Glomerular endothelial cell (primary cell): ENCODE results near the gene CFD. TPM values are rescaled to one million over a fixed set of nuclear protein-coding genes. Genes with fewer than 3 reads are reported as not detected.
"Not testable (repeated sequence)": the region's sequence is repeated elsewhere in the genome, so short reads cannot be mapped to it uniquely, and the experiment has no call there.

ENCODE experiments used
- DNase-seq: peaks from one replicate; pipeline ENCODE4 v3.0.0-alpha.2; 2011; ENCODE audit warnings: low read depth, low spot score; ENCODE audit errors: extremely low read depth
- total RNA-seq: library from RNA; depleted of rRNA; stranded (reverse); fragments of >200 nt; gene quantifications from 2 replicates; pipeline ENCODE4 v1.2.3, GENCODE V29; 2015

CFD gene
- total RNA-seq, 1 donor from 2014 or later: 1.2 TPM

GRCh38 chr19:887599-887998 lies 28.1 kb downstream of the CFD start:
- DNase-seq: no peak

- no peak for DNase-seq
Measured at GRCh38 chr19:888581-889385, 29.3 kb downstream of the CFD start.

DNA sequence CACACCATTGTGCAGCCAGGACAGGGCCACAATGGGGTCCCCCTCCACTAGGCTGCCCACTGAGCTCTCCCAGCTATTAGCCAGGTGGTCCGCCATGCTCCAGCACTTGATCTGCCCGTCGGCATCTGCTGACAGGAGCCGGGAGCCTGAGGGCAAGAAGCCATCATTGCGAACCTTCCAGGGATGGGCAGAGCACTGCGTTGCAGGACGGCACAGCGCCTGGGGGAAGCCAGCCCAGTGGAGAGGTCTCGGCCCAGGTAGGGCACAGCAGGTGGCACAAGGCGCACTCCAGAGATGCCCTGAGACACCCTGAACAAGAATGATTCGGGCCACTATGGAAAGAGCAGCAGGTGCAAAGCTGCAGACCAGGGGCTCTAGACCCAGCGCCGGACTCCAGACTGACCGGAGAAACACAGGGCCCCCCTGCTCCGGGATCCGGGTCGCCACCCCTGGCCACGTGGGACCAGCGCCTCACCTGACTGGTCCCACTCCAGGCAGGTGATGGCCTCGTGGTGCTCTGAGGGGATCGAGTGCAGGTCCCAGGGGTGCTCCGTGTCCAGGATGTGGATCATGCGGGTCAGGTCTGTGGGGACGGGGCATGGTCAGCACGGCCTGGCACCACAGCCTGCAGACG lies 30.3 kb downstream of the CFD start:
- DNase-seq: no peak

- DNase-seq: no peak
Measured at GRCh38 chr19:890831-891230, 31.4 kb downstream of the CFD start.

DNA sequence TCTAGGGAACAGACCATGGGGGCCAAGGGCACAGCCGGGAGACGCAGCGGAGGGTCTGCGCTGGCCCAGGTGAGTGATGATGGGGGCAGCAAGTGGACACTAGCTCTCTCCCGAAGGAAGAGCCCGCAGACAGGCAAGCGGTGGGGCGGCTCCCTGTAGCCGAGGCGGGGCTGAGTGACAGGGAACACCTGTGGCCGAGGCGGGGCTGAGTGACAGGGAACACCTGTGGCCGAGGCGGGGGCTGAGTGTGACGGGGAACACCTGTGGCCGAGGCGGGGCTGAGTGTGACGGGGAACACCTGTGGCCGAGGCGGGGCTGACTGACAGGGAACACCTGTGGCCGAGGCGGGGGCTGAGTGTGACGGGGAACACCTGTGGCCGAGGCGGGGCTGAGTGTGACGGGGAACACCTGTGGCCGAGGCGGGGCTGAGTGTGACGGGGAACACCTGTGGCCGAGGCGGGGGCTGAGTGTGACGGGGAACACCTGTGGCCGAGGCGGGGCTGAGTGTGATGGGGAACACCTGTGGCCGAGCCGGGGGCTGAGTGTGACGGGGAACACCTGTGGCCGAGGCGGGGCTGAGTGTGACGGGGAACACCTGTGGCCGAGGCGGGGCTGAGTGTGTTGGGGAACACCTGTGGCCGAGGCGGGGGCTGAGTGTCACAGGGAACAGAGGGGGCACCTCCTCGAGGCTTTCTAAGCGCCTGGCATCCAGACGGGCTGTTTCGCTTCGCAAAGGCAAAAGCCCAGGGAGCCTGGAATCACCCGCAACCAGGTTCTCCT lies 32.1 kb downstream of the CFD start:
- not testable (repeated sequence) for DNase-seq

GRCh38 chr19:892243-892893 lies 32.9 kb downstream of the CFD start:
- DNase-seq: no peak

GRCh38 chr19:892894-893689 lies 33.6 kb downstream of the CFD start, which contains the start of the genes MED16 and RNU6-9:
MED16 (minus strand) TSS chr19:893187; CDS start chr19:891131, 2,056 bp downstream.
RNU6-9 (plus strand) TSS chr19:893484.
- DNase-seq: peak; percentile 77

DNA sequence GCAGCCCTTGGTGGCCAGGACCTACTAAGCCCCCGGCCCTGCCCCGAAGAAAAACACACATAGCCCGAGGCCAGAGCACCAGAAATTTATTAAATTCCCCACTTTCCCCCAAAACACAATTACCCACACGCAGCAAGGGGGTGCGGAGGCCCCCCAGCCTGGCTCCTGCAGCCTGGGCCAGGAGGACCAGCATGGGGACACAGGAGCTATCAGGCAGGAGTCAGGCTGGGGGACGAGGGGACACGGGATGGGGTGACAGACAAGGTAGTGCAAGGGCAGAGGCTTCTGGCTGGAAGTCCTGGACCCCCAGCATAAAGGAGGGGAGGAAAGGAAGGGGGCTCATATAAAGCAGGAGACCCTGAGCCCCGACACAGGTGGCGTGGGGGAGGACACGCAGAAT lies 37.0 kb downstream of the CFD start:
- no peak for DNase-seq

- no peak for DNase-seq
Measured at GRCh38 chr19:896999-897398, 37.5 kb downstream of the CFD start.

- no peak for DNase-seq
Measured at GRCh38 chr19:897442-898039, 38.1 kb downstream of the CFD start.

DNA sequence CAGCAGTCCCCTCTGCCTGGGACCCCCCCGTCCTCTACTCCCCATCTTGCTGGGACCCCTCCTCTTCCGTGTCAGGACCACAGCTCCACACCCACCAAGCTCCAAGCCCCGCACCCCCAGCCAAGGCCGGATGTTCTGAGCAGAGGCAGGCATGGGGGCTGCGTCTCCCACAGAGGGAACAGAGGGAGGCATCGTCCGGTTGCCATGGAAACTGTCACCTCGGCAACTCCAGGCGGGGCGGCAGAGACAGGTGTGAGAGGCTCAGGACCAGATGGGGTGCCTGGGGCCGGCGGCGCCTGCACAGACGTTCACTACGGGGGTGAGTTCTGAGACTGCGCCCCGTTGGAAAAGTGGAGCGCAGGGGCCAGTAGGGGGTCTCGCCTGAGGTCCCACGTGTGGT lies 39.2 kb downstream of the CFD start:
- no peak for DNase-seq

- DNase-seq: no peak
Measured at GRCh38 chr19:899336-900042, 40.0 kb downstream of the CFD start.

GRCh38 chr19:900043-900301 lies 40.5 kb downstream of the CFD start:
- DNase-seq: no peak

GRCh38 chr19:900302-901111 lies 41.0 kb downstream of the CFD start:
- no peak for DNase-seq

DNA sequence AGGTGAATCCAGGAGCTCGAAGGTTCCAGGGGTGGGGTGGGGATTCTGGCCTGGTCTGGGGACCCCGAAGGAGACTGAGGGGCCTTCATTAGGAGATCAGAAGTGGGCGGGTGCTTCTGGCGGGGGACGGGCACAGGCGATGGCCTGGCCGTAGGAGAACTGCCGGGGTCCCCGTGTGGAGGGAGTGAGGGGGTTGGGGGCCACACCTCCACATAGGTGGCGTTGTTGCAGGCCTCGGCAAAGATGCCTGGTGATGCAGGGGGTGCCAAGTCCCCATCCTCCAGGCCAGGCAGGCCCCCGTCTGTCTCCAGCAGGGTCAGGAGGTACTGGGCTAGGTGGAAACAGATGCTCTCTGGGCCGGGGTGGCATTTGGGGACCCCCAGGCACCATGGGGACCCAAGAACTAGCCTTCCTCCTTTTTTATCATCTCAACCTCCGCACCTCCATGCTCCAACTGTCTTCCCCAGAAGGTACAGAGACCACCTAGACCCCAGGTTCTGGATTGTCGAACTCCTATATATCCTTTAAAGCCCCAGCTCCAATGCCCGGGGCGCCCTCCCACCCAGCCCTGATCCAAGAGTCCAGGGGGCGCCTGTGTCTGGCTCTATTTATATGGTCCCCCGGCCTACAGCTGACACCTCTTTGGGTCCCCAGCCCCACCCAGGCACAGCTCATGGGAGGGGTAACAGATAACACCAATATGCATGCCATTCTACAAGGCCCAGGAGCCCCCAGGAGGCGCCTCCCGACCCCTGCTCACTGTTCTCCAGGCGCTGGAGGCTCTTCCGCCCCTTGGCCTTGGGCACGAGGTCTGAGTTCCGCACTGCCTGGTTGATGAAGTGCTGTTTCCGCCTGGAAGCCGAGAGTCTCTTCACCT lies 42.0 kb downstream of the CFD start:
- DNase-seq: no peak

DNA sequence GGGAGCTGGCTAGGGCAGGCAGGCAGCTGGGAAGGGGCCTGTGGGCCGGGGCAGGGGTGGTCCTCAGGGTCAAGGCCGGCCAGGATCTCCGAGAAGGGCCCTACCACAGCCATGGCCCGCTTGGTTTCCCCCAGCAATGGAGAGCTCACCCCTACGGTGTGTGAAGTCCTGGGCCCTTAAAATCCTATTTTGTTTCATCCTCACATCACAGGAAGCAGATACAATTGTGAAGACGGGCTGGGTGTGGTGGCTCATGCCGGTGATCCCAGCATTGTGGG lies 42.6 kb downstream of the CFD start:
- DNase-seq: no peak

GRCh38 chr19:902446-903226 lies 43.2 kb downstream of the CFD start:
- no peak for DNase-seq
